HG02840 (cell line): ENCODE results near the gene ZNF585A.

ENCODE experiments used
- ATAC-seq: cut with Tn5 transposase; IDR thresholded peaks from one replicate; pipeline ENCODE4 v1.9.1; 2021; ENCODE audit warnings: mild to moderate bottlenecking, moderate library complexity, moderate number of reproducible peaks; ENCODE audit not compliant: unreplicated experiment, low FRiP score

ZNF585A gene

DNA sequence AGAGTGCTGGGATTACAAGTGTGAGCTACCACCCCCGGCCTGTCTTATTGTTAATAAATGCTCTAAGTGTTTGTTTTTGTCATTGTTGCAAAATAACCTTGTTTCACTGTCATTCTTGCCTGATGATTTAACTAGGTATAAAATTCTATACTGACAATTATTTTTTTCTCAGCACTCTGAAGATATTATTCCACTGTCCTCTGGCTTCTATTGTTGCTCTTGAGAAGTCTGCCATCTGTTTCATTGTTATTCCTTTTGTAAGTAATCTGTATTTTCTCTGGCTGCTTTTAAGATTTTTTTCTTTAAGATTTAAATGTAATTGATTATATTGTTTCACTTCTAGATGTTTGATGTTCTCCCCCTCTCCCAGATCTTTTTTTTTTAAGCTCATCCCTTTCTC is 76.6 kb downstream of the ZNF585A start:
- ATAC-seq, result no peak
